GM18517 (cell line): ENCODE results near the gene ACHE.
"Not testable (repeated sequence)": the region's sequence is repeated elsewhere in the genome, so short reads cannot be mapped to it uniquely, and the experiment has no call there.

Source experiments
- ATAC-seq: cut with Tn5 transposase; IDR thresholded peaks from one replicate; pipeline ENCODE4 v1.9.1; 2021; ENCODE audit warnings: mild to moderate bottlenecking, moderate library complexity; ENCODE audit not compliant: unreplicated experiment

Gene ACHE

GRCh38 chr7:100864263-100864845 is 31.3 kb downstream of the ACHE start:
- ATAC-seq, result no peak

GRCh38 chr7:100863406-100863950 is 32.2 kb downstream of the ACHE start:
- no peak for ATAC-seq

GRCh38 chr7:100861616-100861985 is 34.1 kb downstream of the ACHE start:
- ATAC-seq, result no peak

- ATAC-seq, result no peak
Measured at GRCh38 chr7:100860702-100861615, 34.7 kb downstream of the ACHE start.

GRCh38 chr7:100859856-100860255 is 35.8 kb downstream of the ACHE start:
- ATAC-seq, result no peak

- no peak for ATAC-seq
Measured at GRCh38 chr7:100856871-100857282, 38.8 kb downstream of the ACHE start.

GRCh38 chr7:100855515-100855914 is 40.2 kb downstream of the ACHE start:
- ATAC-seq, result no peak

- not testable (repeated sequence) for ATAC-seq
Measured at GRCh38 chr7:100854899-100855298, 40.8 kb downstream of the ACHE start.

- no peak for ATAC-seq
Measured at GRCh38 chr7:100854146-100854895, 41.4 kb downstream of the ACHE start.

- peak; percentile 72 for ATAC-seq
Measured at GRCh38 chr7:100852048-100852872, 43.4 kb downstream of the ACHE start, which contains the start of gene SLC12A9. TSS of gene SLC12A9 (plus strand) at chr7:100852713. CDS start at chr7:100854198, 1,485 bp downstream.

- no peak for ATAC-seq
Measured at GRCh38 chr7:100847360-100847759, 48.3 kb downstream of the ACHE start.

GRCh38 chr7:100840470-100841100 is 55.1 kb downstream of the ACHE start:
- ATAC-seq, result no peak
